Stimulated activated CD8-positive, alpha-beta memory T cell treated with anti-CD3 and anti-CD28 coated beads, Interleukin-12 subunit alpha, Interleukin-12 subunit beta, amount 100 ng/mL, for 4 hours (primary cell): ENCODE results near the gene MDFI.

Experiments used
- DNase-seq: peaks from one replicate; pipeline ENCODE4 v3.0.0-alpha.2; 2020; ENCODE audit warnings: low read depth

MDFI gene

DNA sequence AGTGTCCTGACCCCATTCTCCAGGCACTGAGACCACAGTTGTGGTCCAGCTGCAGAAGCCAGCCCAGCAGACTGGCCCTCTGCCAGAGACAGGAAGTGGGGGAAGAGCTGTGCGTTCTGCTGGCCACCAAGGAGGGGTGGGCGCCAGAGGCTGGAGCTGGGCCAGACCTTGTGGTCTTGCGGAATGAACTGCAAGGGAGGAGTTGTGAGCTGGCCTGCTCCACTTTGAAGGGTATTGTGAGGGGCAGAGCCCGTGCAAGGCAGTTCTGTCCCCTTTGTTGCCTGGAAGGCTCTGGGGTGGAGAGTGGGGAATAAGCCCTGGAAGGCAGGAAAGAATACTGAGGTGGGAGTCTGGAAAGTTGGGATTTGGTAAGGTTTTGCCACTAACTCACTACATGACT, 3.6 kb upstream of the MDFI start:
- DNase-seq = no peak

DNA sequence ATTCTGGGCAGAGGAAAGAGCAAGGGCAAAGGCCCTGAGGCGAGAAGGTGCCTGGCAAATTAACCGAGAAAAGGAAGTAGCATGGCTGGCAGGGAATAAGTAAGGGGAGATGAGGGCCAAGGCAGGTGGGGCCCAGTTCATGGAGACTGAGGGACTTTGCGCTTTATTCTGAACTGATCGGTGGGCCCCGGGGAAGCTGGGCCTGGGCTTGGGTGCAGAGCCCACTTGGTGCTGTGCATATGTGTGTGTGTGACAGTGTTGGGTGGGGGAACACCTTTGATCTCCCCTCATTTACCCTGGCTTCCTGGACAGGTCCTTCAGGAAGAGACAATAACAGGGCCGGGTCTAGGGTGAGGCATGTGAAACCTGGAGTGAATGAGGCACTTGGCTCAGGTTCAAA, 2.9 kb upstream of the MDFI start:
- no peak for DNase-seq

DNA sequence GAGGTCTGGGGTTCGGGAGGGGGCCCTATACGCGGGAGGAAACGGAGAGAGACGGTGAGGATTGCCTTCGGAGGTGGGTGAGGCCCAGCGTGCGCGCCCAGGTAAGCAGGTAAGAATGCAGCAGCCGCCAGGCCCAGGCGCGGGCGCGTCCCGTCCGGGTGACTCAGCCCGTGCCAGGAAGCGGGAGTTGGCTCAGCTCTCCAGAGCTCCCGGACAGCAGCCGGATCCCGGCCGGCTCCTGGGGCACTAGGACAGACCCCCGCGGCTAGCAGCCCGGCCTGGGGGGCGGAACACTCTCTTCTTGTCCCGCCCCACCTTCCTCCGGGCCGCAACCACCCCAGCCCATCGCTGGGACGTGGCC, 1.5 kb upstream of the MDFI start:
- no peak for DNase-seq

DNA sequence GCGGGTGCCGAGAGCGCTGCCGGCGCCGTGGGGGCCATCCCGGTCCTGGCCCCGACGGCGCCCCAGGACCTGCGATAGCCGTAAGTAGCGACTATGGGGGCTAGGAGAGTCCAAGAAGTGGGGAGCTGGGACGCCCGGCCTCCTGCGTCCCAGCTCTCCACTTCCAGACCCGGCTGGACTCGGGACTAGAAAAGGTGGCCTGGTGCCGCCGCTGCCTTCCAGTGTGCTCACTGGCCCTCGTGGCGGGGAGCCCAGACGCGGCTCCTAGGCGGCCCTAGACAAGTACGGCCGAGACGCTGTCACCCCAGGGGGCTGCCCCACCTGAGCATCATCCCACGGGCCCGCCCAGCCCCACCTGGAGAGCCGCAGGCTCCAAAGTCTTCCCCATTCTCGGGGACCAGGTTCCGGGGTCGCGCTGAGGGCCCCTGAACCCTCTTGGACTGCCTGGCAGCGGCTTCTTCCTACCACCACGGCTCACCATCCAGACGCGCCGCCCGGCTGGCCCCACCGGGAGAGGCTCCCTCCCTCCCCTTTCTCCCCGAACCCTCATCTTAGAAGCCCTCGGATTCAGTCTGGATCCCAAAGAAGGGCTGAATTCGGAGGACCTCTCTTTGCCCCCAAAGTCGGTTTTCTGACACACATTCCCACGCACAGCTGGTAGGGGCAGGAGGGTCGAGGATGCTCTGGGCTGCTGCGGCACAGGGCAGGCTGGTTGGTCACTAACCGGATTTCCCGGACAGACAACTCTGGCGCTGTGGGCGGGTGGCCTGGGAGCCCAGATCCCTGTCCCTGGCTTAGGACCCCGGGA, 870 bp upstream of the MDFI start:
- no peak for DNase-seq

DNA sequence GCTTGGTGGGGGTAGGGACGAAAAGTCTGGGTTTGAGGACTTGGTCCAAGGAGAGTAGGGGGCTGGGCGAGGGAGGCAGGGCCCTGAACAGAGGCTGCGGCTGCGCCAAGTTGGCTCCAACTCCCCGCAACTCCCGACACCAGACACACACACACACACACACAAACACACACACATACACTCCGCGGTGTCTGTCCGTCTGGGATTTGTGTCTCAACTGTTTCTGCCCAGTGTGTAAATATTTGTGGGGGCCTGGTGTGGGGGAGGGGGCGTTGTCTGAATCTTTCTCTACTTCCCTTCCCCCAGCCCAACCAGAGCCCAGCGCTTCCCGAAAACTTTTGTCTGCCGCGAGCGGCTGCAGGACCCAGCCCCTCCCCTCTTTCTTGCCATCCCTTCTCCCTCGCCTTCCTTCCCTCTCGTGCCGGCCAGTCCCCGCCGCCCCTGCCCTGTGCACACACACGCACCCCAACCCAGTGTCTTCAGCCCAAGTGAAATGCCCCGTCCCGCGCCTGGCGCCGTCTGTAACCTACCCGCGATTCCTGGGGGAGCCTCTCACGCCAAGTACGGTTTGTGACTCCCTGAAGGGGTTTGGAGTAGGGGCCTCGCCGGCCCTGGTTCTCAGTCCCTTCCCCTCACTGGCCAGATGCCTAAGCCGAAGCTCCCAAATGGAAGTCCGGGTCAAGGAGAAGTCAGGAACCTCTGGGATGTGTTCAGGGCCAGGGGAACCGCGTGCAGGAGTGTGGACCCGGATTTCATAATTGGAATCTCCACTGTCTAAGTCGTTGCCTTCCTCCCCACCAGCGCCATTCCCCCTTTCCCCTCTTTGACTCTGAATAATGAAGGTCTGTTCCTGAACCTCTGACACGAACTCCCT, 904 bp downstream of the MDFI start:
- no peak for DNase-seq

DNA sequence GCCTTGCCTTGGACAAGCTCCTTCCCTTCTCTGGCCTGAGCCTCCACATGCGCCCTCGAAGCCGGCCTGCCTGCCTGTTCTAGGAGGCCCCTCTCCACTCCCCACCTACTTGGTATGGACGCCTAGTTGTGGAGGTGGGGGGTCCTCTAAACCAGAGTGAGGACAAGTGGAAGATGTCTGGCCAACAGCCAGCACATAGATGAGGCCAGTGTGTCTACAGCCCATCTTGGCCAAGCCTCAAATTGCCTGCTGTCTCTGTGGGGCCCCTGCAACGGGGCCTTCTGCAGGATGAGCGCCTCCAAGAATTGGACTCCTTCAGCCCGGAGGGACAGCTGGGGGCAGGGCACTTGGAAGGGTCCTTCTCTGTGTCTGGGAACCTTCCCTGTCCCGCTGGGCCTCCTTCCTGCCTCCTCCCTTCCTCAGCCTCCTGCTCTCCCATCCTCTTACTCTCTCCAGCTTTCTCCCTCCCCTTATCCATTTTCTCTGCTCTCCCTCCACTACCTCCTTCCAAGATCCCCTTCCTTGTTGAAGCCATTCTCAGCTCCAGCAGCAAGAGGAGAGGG, 1.6 kb downstream of the MDFI start:
- DNase-seq = no peak

DNA sequence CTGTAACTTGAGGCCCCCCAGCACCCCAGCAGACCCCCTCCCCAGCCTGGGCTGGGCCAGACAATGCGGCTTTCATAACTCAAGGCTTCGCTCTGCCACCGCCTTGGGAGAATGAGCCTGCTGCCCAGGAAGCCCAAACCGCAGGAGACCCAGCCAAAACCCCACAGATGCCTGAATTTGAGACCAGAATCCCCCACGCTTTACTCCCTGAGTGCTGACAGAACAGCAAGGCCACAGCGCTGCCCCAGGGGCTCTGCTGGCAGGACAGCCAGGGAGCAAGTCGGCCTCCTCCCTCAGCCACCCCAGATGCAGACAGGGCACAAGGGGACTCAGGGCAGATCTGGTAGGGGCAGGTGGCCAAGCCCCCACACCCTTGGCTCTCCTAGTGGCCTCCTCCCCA, 2.2 kb downstream of the MDFI start:
- DNase-seq = no peak

DNA sequence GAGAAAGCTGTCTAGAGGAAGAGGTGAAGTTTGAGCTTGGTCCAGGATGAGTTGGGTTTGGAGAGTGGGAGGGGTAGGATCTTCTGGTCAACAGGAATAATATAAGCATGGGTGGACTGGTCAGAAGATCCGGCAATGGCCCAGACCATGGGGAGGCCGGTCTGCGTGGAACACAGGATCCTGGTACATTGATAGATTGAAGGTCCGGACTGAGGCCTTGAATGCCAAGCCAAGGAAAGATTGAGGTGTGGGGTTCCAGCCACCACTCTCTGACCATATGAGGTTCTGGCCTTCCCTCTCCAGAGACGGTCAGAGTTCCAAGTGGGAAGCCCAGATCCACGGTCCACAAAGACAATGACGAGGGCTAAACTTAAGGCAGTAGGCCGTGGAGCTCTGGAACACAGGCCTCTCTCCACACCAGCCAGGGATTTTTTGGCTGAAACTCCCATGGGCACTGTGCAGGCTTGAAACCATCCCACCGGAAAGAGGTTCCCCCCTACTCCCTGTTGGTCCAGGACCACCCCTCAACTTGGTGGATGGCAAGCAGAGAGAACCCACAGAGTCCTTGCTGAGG, 3.2 kb downstream of the MDFI start:
- DNase-seq = no peak

DNA sequence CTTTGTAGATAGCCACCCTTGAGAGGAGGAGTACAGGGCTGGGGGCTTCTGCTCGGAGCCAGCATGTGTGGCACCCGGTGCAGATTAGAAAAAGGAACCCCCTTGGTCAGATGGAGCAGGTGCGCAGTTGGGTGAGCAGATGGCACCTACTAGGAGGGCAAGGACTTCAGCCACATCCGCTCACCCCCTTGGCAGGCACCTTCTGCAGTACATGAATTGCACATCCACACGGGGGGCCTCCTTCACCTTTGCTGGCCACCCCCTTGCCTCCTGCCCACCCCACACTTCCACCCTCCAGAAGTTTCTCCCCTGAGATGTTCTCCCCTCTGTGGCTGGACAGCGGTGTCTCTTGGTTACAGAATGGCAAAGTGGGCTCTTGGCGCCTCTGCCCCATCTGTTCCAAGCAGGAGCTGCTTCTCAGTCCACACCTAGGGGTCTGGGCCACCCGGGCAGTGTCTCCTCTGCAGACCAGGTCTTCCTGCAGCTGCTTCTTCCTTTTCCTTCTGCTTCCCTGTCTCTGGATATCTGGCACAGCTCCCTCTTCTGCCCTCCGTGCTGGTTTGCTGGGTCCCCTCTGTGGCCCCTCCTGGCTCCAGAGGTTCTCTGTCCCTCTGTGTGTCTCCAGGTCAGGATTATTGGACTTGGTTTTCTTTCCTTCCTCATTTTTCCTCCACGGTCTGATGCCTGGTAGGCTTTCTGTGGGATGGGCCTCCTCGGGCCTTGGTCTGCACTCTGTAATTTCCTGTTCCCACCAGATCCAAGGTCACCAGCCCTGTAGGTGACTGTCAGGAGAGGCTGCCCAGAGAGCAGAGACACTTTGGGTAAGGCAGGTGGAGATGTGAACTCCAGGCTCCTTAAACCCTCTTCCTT, 4.1 kb downstream of the MDFI start:
- no peak for DNase-seq

DNA sequence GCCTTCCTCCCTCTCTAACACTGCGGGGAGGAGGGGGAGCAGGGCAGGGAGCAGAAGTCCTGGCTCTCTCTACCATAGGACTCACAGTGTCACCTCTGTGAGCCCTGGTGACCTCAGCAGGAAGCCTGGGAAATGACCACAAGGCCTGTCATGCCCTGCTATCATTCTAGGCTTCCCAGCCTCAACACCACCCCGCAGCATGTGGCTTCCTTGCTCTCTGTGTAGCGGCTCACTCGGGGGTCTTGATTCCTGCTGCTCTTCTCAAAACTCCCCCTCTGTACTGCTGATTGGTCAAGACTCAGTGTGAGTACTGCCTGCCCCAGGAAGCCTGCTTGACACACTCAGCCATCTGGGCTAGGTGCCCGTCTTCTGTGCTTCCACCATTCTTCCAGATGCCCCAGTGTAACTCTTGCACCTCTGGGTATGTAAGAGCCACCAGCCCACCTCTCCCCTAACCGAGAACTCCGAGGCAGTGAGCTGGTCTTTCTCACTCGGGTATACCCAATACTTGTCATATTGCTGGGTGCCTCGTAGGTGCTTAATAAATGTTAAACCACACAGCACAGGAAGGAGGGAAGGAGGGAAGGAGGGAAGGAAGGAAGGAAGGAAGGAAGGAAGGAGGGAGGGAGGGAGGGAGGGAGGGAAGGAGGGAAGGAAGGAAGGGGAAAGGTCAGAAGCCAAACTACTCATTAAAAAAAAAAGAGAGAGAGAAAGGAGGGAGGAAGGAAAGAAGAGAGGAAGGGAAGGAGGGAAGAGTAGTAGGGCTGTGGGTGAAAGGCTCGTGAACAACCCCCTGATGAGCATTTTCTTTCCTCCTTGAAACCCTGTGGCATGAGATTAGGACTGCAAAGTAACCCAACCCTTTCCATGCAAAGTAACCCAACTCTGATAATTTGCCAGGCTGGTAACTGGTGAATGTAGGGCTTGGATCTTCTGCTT, 5.0 kb downstream of the MDFI start:
- DNase-seq = no peak

DNA sequence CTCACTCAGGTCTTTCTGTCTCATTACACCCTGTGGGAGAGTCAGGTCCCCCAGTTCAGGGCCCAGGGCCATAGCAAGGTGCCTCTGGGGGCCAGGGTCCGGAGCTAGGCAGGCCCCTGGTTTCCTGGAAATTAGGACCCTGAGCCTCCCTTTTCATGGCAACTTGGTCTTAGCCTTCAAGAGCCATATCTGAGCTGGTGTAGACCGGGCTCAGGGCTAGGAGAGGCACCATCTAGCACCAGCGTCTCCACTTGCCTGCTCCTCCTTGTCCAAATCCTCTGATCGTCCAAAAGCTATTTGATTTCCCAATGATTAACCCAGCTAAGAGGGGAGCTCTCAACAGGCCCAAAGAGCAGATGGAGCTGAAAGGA, 5.6 kb downstream of the MDFI start:
- no peak for DNase-seq

DNA sequence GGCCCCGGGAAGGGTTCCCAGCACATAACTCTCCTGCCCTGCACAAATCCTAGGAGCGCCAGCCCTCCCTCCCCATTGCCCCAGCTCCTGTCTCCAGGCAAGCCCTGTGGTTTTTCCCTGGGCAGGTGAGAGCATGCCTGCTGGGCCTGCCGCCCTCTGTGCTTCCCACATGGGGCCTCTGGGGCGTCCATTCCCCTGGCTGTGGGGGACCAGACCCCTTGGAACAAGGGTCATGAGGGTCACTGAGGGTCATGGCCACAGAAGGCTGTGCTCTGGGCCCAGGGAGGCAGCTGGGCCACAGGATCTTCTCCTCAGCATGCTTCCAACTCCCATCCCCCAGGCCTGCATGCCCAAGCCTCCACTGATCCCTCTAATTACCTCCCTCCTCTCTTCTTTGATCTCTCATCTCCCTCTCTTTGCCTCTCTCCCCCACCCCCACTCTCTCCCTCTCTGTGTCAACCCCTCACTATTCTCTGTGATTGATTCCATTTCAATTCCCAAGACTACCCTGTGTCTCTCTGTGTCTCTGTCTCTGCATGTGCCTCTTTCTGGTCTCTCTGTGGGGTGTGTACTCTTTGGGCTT, 6.1 kb downstream of the MDFI start:
- DNase-seq = no peak

DNA sequence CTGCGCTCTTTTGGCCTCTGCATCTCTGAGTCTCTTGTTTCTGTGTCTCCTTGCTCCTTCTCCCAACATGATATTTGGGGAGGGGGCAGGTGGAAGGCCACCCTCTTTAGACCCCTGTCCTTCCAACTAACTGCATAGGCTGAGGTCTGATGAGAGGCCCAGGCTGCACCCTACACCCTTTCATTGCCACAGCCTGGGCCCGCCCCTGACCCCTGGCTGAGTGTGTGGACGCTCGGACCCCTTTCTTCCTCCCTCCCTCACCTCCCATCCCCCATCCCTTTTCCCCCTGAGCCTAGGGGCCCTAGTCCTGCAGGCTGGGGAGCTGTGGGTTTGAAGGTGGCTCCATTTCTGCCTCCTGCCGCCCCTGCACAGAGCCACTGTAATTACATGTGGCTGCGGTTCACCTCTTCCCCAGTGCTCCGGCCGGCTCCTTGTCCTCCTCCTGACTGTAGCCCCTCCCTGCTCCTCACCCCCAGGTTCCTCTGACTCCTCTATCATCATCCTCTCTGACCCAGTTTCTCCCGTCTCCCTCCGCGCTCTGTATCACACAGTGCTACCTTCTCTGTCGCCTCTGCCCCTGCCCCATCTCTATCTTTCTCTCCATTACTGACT, 6.8 kb downstream of the MDFI start:
- DNase-seq = no peak

DNA sequence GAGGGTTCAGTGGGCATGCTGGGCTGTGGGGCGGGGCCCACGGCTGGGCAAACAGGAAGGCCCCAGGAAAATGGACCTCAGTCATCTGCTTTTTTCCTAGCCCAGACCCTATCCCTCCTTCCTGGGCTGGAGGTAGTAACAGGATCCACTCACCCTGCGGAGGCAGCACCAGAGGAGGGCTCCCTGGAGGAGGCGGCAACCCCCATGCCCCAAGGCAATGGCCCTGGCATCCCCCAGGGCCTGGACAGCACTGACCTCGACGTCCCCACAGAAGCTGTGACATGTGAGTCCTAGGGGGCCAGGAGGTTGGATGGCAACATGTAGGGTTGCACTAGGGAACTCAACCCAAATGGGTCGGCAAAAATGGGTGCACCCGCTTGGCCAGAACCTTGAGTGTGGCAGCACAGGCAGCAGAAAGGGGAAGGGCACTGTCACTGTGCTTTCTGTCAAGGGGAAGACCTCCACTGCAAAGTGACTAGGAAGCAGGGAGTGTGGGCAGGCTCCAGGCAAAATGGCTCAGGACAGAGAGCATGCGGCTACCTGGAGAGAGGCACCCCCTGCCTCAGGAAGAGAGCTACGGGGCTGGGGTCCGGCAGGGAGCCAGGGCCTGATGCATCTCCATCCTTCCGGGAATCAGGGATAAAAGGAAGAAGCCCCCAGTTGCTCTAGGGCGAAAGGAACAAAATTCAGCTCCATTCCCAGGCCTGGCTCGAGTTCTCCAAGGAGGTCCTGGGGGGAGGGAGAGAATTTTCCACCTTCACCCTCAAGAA, 7.9 kb downstream of the MDFI start:
- no peak for DNase-seq

DNA sequence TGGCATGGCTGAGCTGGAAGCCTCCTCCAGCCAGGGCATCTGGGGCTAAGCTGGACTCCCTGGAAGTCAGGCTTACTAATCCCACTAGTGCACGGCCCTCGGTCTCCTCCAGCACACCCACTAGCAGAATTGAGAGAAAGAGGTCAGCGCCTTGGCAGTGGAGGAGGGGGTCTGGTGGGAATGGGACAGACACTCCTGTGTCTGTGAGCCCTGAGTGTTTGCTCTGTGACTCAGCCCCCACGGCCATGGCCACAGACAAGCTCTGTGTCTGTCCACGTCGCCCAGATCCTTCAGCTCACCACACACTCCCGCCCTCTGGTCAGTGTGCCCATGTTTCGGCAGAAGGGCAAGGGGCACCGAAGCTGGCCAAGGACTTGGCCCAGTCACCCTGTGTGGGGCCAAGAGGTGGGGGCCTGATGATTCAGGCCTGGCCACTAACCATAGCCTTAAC, 8.8 kb downstream of the MDFI start:
- no peak for DNase-seq

DNA sequence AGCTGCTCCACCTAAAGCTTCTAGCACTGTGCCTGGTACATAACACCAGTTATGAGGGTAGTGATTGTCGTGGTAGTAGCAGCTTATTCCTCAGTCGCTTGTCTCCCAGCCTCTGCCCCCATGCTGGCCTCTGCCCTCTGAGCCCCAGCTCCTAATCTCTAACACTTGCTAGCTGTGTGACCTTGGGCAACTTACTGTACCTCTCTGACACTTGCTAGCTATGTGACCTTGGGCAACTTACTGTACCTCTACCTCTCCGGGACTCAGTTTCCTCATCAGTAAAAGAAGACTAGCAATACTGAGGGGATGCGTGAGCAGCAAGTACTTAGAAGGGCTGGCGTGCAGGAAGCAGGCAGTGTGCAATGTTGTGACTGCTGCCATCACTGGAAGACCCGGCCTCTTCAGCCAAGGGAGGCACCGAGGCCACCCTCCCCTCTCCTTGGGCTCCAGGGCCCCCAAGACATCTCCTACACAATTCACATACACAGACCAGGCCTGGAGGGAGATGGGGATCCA, 9.9 kb downstream of the MDFI start:
- no peak for DNase-seq

DNA sequence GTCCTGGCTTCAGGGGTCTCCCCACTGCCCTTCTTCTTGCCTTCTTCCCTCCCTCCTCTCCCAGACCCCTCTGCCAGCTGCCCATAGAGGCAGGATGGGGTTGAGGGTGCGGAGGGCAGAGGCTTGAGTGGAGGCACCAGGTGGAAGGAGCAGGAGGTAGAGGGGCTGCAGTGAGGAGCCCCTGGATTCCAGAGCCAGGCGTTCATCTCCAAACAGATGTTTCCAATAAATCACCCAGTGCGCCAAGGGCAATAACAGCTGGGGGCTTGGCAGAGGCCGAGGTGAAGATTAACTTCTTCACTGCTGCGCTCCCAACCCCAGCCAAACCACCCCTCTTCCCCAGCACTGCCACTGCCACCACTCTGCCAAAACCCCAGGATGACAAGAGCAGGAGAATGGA, 10.7 kb downstream of the MDFI start:
- DNase-seq = no peak

DNA sequence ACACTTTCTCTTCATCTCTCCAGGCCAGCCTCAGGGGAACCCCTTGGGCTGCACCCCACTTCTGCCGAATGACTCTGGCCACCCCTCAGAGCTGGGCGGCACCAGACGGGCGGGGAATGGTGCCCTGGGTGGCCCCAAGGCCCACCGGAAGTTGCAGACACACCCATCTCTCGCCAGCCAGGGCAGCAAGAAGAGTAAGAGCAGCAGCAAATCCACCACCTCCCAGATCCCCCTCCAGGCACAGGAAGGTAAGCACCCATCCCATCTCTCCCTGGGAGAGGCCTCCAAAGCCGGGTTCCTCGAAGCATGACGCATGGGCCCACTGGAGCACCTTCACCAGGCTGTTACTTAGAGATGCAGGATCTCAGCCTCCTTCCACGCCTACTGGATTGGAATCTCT, 11.3 kb downstream of the MDFI start:
- DNase-seq = no peak

DNA sequence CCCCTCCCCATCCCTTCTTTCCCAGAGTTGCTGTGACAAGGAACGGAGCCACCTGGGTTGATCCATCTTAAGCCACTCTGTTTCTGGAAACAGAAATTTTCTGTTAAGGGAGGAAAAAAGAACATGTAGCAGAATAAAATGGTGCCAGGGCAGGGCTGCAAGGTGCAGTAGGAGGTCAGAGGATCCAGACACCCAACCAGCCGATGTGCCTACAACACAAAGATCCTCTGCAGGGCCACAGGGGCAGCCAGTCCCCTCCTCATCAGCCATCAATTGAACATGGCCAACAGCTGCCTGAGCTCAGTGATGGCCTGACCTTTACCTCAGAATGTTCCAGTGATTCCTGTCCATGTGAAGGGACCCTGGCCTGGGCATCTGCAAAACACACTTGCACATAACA, 11.9 kb downstream of the MDFI start:
- DNase-seq = no peak
